AG09319 (cell line): Measurements from ENCODE around the gene NTN3.

ENCODE experiments used
- DNase-seq: peaks from one replicate; pipeline ENCODE4 v3.0.0-alpha.2; 2010; ENCODE audit warnings: low read depth; ENCODE audit errors: extremely low read depth
- TF ChIP-seq, protein P1 (sequence below): IDR thresholded peaks from 2 replicates; pipeline ENCODE4 v1.5.1; 2011; ENCODE audit warnings: low read depth, mild to moderate bottlenecking, inconsistent platforms, low read length, moderate library complexity

The NTN3 gene

GRCh38 chr16:2483939-2484897 lies 13.1 kb downstream of the NTN3 start:
- no peak for DNase-seq
- TF ChIP-seq, protein P1, sequence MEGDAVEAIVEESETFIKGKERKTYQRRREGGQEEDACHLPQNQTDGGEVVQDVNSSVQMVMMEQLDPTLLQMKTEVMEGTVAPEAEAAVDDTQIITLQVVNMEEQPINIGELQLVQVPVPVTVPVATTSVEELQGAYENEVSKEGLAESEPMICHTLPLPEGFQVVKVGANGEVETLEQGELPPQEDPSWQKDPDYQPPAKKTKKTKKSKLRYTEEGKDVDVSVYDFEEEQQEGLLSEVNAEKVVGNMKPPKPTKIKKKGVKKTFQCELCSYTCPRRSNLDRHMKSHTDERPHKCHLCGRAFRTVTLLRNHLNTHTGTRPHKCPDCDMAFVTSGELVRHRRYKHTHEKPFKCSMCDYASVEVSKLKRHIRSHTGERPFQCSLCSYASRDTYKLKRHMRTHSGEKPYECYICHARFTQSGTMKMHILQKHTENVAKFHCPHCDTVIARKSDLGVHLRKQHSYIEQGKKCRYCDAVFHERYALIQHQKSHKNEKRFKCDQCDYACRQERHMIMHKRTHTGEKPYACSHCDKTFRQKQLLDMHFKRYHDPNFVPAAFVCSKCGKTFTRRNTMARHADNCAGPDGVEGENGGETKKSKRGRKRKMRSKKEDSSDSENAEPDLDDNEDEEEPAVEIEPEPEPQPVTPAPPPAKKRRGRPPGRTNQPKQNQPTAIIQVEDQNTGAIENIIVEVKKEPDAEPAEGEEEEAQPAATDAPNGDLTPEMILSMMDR = no peak

DNA sequence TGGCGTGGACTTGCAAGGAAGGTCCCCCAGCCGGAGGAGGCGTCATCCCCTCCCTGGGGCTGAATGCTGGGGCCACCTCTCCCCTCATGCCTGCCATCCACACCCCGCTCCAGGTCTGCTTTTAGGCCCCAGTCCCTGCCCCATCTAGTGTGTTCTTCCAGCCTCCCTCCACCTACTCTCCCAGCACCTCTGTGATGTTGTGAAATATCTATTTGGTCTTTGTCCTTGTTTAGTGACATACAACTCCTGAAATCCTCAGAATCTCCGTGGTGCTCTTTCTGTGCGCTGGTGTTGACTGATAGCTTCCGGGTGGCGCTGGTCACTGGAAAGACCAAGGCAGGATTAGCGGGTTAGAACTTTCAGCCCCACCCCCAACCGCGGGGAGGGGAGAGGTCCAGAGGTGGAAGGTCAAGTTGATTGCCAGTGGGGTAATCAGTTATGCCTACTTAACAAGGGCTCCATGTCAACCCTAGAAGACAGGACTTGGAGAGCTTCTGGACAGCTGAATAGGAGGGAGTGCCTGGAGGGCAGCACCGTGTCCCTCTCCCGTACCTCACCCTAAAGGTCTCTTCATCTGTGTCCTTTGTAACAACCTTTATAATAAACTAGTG lies 13.9 kb downstream of the NTN3 start:
- DNase-seq = no peak
- TF ChIP-seq, protein P1 = no peak

GRCh38 chr16:2485811-2486507 lies 14.9 kb downstream of the NTN3 start:
- TF ChIP-seq, protein P1 = no peak
- DNase-seq = no peak

DNA sequence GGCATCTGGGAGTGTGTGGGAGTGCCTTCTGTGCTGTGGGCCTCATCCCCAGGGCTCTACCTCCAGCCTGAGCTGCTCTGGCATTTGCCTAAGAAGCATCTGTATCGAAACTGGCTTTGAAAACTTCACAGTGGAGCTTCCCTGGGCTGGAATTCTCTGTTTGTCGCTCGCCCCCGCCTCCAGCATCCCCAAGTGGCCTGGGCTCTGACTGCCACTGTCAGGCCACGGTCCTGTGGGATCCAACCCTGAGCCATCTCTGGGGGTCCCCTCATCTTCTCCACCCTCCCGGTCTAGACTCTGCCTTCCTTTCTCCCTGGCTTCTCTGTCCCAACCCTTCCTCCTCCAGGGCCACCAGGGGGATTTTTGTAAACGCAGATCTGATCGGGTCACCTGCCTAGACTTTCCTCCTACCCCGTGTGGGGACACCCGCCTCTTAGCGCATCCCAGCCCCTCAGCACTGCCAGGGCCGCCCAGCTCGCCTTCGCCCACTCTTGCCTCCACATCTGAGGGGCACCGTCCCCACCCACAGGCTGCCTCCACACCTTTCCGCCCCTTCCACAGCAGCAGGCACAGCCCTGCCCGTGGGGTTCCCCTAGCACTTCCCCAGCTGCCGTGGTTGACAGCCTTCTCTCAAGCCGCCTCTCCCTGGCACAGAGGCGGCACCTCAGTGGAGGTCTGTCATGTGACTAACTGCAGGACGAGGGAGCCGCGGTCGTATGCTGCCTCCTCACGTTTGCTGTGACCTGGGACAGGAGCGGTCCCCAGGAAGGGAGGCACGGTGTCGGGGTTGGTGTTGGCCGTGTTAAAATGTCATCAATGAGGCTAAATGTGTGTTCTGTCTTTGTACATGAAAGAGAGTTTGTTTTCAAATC lies 15.8 kb downstream of the NTN3 start:
- TF ChIP-seq, protein P1 = no peak
- no peak for DNase-seq

GRCh38 chr16:2487517-2487842 lies 16.4 kb downstream of the NTN3 start:
- DNase-seq = no peak
- TF ChIP-seq, protein P1 = no peak

GRCh38 chr16:2487903-2488531 lies 16.9 kb downstream of the NTN3 start:
- no peak for DNase-seq

More at GRCh38 chr16:2487903-2488531, 16.9 kb downstream of the NTN3 start:
- TF ChIP-seq, protein P1 = no peak
